ENCODE data around the gene DSTN.

DNA sequence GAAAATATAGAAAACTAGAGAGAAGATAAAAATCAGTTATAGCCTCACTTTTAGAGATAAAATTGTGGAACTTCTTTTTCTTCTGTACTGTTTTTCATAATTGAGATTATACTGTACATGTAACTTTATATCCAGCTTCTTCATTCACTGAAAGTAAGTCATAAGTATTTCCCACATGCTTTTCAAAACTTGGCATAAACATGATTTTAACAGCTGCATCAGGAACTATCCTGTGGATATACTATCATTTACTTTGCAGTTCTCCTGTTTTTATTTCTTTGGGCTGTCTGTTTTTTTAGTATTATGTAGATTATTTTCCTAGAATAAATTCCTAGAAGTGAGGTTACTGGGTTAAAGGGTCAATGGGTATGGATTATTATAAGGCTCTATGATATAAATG is 14.8 kb downstream of the DSTN start:
- TF ChIP-seq, protein P1, sequence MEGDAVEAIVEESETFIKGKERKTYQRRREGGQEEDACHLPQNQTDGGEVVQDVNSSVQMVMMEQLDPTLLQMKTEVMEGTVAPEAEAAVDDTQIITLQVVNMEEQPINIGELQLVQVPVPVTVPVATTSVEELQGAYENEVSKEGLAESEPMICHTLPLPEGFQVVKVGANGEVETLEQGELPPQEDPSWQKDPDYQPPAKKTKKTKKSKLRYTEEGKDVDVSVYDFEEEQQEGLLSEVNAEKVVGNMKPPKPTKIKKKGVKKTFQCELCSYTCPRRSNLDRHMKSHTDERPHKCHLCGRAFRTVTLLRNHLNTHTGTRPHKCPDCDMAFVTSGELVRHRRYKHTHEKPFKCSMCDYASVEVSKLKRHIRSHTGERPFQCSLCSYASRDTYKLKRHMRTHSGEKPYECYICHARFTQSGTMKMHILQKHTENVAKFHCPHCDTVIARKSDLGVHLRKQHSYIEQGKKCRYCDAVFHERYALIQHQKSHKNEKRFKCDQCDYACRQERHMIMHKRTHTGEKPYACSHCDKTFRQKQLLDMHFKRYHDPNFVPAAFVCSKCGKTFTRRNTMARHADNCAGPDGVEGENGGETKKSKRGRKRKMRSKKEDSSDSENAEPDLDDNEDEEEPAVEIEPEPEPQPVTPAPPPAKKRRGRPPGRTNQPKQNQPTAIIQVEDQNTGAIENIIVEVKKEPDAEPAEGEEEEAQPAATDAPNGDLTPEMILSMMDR (IDR thresholded peaks at IDR 0.05) = no peak
- TF ChIP-seq EP300 (IDR thresholded peaks at IDR 0.05) = no peak

Data from tibial nerve (tissue), 4 donors.